ENCODE results near the gene PSD4. TPM values are rescaled to one million over a fixed set of nuclear protein-coding genes. Genes with fewer than 3 reads are reported as not detected.
A peak's percentile ranks its signal among the peaks of the same experiment; 100 is the strongest.

PSD4 gene
- total RNA-seq, 2 experiments from 2014 or later, result 394 to 404 TPM

- Mint-ChIP-seq H3K36me3 (ENCODE audit: low read depth) (no peaks in the 10 kb centered on the region), H3K4me3 (no peak overlapping the region), H3K27me3 (ENCODE audit: low read depth) (peaks cover 3% of the 10 kb centered on the region), H3K27ac (no peak overlapping the region), H3K4me1 (ENCODE audit: low read depth) (peaks cover 21% of the 10 kb centered on the region), H3K9me3 (ENCODE audit: insufficient read depth) (no peaks in the 10 kb centered on the region)
- DNase-seq (no peak), ATAC-seq (no peak)
- ChIA-PET POLR2A (no interaction called here), CTCF (interaction anchor here (0.9 to 4.6 kb wide), 8 partner anchors 9 to 132 kb away, joined by 3 to 28 read pairs (median 6); no protein-coding TSS in a partner anchor)
Measured at GRCh38 chr2:113238871-113239839, 65.4 kb downstream of the PSD4 start.

GRCh38 chr2:113240150-113240914, 66.6 kb downstream of the PSD4 start:
- no peaks in the 10 kb centered on the region for H3K36me3 Mint-ChIP-seq (ENCODE audit: low read depth)
- DNase-seq (no peak), ATAC-seq (no peak)
- POLR2A ChIA-PET, result no interaction called here
- H3K9me3 Mint-ChIP-seq (ENCODE audit: insufficient read depth), result no peaks in the 10 kb centered on the region
- CTCF ChIA-PET, result interaction anchor here (0.8 to 4.6 kb wide), 11 partner anchors 8 to 132 kb away, joined by 3 to 28 read pairs (median 4); no protein-coding TSS in a partner anchor
- no peak overlapping the region for H3K4me3 Mint-ChIP-seq
- H3K4me1 Mint-ChIP-seq (ENCODE audit: low read depth), result peaks cover 17% of the 10 kb centered on the region
- H3K27me3 Mint-ChIP-seq (ENCODE audit: low read depth), result peaks cover 3% of the 10 kb centered on the region
- no peak overlapping the region for H3K27ac Mint-ChIP-seq

DNA sequence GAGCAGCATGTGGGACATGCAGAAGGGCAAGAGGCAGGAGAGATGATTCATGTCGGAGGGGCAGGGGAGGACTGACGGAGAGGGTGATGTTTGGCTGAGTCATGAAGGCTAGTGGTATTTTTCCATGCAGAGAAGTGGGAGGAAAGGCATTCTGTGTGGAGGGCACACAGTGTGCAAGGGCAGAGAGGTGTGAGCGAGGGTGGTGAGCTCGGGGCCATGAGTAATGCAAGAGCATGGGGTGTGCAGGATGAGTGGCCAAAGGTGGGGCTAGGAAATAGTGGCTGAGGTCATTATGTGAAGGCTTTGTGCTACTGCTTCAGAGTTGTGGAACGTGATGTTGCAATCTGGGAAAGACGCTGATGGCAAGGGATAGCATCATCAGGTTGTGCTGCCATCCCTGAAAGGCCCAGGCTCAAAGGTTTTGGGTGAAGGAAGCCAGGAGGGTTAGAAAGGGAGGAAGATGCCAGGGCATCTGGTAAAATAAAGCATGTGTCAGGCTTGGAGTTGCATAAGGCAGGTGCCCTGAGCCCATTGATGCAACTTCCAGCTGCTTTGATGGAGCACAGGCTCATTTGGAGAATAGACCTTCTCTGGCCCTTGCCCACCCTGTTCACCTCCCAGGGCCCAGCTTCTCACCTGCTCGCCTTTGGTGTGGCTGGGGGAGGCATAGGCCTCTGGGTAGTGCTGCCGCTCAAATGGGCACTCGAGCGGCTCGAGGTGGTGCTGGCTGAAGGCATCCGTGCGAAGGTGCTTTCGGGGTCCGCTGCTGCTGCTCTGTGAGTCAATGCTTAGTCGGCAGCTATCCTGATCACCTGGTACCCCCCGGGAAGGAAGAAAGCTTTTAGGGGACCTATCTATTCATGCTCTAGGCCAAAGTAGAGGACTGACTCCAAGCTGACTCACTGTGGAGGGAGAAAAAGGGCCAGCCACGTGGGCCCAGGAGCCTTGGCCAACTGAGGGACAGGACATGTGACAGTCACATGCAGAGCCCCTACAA, 67.4 kb downstream of the PSD4 start:
- Mint-ChIP-seq H3K4me3 (no peak overlapping the region), H3K9me3 (ENCODE audit: insufficient read depth) (no peaks in the 10 kb centered on the region)

GRCh38 chr2:113242327-113242726, 68.6 kb downstream of the PSD4 start:
- Mint-ChIP-seq H3K27me3 (ENCODE audit: low read depth) (peaks cover 3% of the 10 kb centered on the region), H3K36me3 (ENCODE audit: low read depth) (no peaks in the 10 kb centered on the region), H3K4me3 (no peak overlapping the region), H3K27ac (no peak overlapping the region), H3K4me1 (ENCODE audit: low read depth) (peaks cover 10% of the 10 kb centered on the region), H3K9me3 (ENCODE audit: insufficient read depth) (no peaks in the 10 kb centered on the region)
- ATAC-seq (no peak), DNase-seq (no peak)
- CTCF ChIA-PET, result interaction anchor here (1.3 kb wide), 1 partner anchor 148 kb away, joined by 4 read pairs; no protein-coding TSS in a partner anchor
- POLR2A ChIA-PET, result no interaction called here

More for the DNA sequence above, 67.4 kb downstream of the PSD4 start:
- ChIA-PET POLR2A (interaction anchor here (0.5 kb wide), 1 partner anchor 343 kb away, joined by 3 read pairs; no protein-coding TSS in a partner anchor), CTCF (interaction anchor here (0.8 to 4.6 kb wide), 10 partner anchors 7 to 149 kb away, joined by 3 to 28 read pairs (median 4); no protein-coding TSS in a partner anchor)
- Mint-ChIP-seq H3K4me1 (ENCODE audit: low read depth) (peaks cover 17% of the 10 kb centered on the region), H3K27me3 (ENCODE audit: low read depth) (peaks cover 3% of the 10 kb centered on the region), H3K27ac (no peak overlapping the region), H3K36me3 (ENCODE audit: low read depth) (no peaks in the 10 kb centered on the region)
- DNase-seq (no peak), ATAC-seq (peak; percentile 20)

DNA sequence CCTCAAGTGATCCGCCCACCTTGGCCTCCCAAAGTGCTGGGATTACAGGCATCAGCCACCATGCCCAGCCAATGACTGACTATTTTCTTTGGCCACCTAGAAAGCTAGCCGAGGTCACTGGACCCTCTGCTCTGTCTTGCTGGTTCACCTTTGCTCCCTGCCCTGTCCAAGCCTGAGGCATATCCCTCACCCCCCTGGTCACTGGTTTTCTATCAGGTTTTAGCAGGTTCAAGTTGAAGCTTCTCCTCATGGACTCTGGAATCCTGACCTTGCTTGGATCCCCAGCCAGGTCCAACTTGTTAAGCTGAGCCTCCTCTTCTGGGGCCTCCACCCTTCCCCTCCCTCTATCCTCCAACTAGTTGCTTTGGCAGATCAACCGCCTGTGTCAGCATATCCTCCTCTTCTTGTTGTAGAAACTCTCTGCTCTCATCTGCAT, 71.5 kb downstream of the PSD4 start:
- ATAC-seq (no peak), DNase-seq (no peak)
- Mint-ChIP-seq H3K9me3 (ENCODE audit: insufficient read depth) (no peaks in the 10 kb centered on the region), H3K4me3 (no peak overlapping the region), H3K27ac (no peak overlapping the region), H3K27me3 (ENCODE audit: low read depth) (peaks cover 3% of the 10 kb centered on the region), H3K4me1 (ENCODE audit: low read depth) (peaks cover 25% of the 10 kb centered on the region), H3K36me3 (ENCODE audit: low read depth) (no peaks in the 10 kb centered on the region)
- POLR2A ChIA-PET, result no interaction called here
- CTCF ChIA-PET, result interaction anchor here (1.0 to 8.6 kb wide), 7 partner anchors 30 to 165 kb away, joined by 3 to 91 read pairs (median 9); no protein-coding TSS in a partner anchor

DNA sequence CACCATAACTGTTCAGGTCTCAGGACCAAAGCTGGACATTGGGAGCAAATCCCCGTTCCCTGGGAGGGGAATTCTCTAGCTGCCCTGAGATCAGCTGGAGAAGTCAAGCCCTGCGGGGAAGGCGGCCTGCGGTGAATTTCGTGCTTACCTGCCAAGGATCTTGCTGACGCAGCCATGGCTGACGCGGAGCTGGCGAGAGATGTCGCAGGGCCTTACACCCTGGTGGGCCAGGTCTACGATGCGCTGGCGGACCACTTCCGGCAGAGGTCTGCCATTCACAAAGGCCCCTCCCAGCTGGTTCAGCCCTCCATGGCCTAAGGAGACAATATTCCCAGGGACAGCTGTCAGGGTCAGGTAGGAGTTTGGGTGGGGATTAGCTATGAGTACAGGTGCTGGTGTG, 72.8 kb downstream of the PSD4 start:
- no peak for ATAC-seq
- H3K4me3 Mint-ChIP-seq, result no peak overlapping the region
- DNase-seq, result no peak
- no peaks in the 10 kb centered on the region for H3K36me3 Mint-ChIP-seq (ENCODE audit: low read depth)
- peaks cover 30% of the 10 kb centered on the region for H3K4me1 Mint-ChIP-seq (ENCODE audit: low read depth)
- H3K9me3 Mint-ChIP-seq (ENCODE audit: insufficient read depth), result no peaks in the 10 kb centered on the region
- peaks cover 3% of the 10 kb centered on the region for H3K27me3 Mint-ChIP-seq (ENCODE audit: low read depth)
- CTCF ChIA-PET, result interaction anchor here (1.2 to 8.6 kb wide), 8 partner anchors 29 to 143 kb away, joined by 3 to 91 read pairs (median 12); no protein-coding TSS in a partner anchor
- no peak overlapping the region for H3K27ac Mint-ChIP-seq
- POLR2A ChIA-PET, result no interaction called here

DNA sequence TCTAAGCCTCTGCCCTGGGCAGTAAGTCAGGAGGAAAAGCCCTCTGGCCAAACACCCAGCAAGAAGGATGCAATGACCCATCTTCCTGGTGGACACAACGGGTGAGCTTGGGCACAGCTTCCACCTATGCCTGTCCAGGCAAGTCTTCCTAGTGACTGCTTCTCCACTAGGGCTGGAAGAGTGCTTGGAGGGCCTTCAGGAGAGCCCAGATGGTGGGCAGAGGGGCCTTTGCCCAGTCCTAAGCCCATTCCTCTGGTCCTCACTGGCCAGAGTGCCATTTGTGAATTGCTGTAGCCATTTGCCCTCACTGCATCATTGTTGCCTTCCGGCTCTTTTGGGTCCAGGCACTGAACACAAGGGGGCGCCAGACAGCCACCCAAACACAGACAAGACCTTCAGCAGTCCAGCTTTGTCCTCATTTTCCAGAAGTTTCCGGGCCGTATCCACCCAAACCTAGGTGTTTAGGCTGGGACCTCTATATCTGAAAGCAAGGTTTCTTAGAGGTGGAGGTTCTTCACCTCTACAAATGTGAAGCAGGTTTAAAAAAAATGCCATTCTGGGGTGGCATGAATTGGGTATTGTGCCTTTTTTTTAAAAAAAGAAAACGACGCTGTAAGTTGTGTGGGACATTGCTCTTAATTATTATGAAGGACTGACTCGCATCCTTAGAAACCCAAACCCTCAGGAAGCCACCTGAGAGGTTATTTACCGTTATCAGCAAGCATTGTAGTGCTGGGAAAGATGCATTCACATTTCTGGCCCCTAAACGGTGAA, 75.4 kb downstream of the PSD4 start:
- H3K27ac Mint-ChIP-seq, result peak overlapping the region; percentile 77
- peaks cover 56% of the 10 kb centered on the region for H3K4me1 Mint-ChIP-seq (ENCODE audit: low read depth)
- ChIA-PET POLR2A (interaction anchor here (1.0 kb wide), 1 partner anchor 134 kb away, joined by 3 read pairs; no protein-coding TSS in a partner anchor), CTCF (interaction anchor here (0.6 to 8.6 kb wide), 36 partner anchors 9 to 264 kb away, joined by 3 to 91 read pairs (median 4); partner anchors contain the start of gene PSD4)
- DNase-seq, result peak; percentile 86
- no peaks in the 10 kb centered on the region for H3K27me3 Mint-ChIP-seq (ENCODE audit: low read depth)
- H3K9me3 Mint-ChIP-seq (ENCODE audit: insufficient read depth), result no peaks in the 10 kb centered on the region
- ATAC-seq, result peak; percentile 69
- no peak overlapping the region for H3K4me3 Mint-ChIP-seq
- peaks cover 11% of the 10 kb centered on the region for H3K36me3 Mint-ChIP-seq (ENCODE audit: low read depth)

- peaks cover 28% of the 10 kb centered on the region for H3K36me3 Mint-ChIP-seq (ENCODE audit: low read depth)
- peaks cover 73% of the 10 kb centered on the region for H3K4me1 Mint-ChIP-seq (ENCODE audit: low read depth)
- ChIA-PET POLR2A (interaction anchor here (1.1 kb wide), 1 partner anchor 22 kb away, joined by 4 read pairs; no protein-coding TSS in a partner anchor), CTCF (interaction anchor here (1.1 to 8.6 kb wide), 12 partner anchors 10 to 138 kb away, joined by 3 to 91 read pairs (median 10); no protein-coding TSS in a partner anchor)
- ATAC-seq, result peak; percentile 65
- H3K9me3 Mint-ChIP-seq (ENCODE audit: insufficient read depth), result peaks cover 8% of the 10 kb centered on the region
- H3K27me3 Mint-ChIP-seq (ENCODE audit: low read depth), result no peaks in the 10 kb centered on the region
- peak overlapping the region; percentile 63 for H3K4me3 Mint-ChIP-seq
- peak; percentile 83 for DNase-seq
- H3K27ac Mint-ChIP-seq, result peak overlapping the region; percentile 89
Measured at GRCh38 chr2:113251118-113251517, 77.3 kb downstream of the PSD4 start.

- peaks cover 80% of the 10 kb centered on the region for H3K4me1 Mint-ChIP-seq (ENCODE audit: low read depth)
- H3K36me3 Mint-ChIP-seq (ENCODE audit: low read depth), result peaks cover 34% of the 10 kb centered on the region
- ChIA-PET CTCF (interaction anchor here (0.9 to 8.6 kb wide), 12 partner anchors 9 to 137 kb away, joined by 3 to 81 read pairs (median 3); no protein-coding TSS in a partner anchor), POLR2A (interaction anchor here (1.1 kb wide), 1 partner anchor 21 kb away, joined by 4 read pairs; no protein-coding TSS in a partner anchor)
- no peaks in the 10 kb centered on the region for H3K27me3 Mint-ChIP-seq (ENCODE audit: low read depth)
- peak overlapping the region; percentile 63 for H3K4me3 Mint-ChIP-seq
- DNase-seq (no peak), ATAC-seq (no peak)
- H3K9me3 Mint-ChIP-seq (ENCODE audit: insufficient read depth), result peaks cover 8% of the 10 kb centered on the region
- H3K27ac Mint-ChIP-seq, result peak overlapping the region; percentile 89
Measured at GRCh38 chr2:113252047-113252590, 78.3 kb downstream of the PSD4 start.
